ENCODE data around the gene ASPG. TPM values are rescaled to one million over a fixed set of nuclear protein-coding genes. Genes with fewer than 3 reads are reported as not detected.

ASPG gene
- polyA plus RNA-seq, 1 donor, result 2.1 TPM

DNA sequence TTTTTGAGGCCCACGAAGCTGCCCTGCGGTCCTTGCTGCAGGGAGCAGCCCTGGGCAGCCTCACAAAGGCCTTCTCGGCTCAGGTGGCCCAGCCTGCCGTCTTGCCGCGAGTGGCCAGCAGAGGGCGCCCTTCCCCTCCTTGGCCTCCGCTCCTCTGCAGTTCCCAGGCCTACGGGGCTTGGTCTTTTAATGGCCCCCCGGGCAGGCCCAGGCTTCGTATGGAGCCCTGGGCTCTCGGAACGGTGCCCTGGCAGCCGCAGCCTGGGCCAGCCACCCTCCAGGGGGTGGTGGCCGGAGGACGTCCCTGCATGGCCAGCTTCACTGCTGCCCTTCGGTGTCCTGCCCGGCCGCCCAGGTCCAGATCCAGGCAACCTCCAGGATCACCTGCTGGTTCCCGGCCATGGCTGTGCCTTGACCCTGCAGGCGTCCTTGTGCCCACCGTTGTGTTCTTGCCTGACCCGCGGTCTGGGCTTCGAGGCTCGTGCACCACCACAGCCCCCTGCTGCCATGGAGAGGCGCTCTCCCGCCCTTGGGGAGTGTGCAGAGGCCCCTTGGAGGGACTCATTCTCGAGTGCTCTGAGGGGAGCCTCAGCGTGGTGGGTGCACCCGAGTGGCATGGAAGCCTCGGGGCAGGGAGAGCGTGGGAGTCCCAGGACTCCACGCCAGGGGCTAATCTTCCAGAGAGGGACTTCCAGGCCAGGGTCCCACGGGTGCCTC is 9.4 kb downstream of the ASPG start:
- DNase-seq, result peak; percentile 37

DNA sequence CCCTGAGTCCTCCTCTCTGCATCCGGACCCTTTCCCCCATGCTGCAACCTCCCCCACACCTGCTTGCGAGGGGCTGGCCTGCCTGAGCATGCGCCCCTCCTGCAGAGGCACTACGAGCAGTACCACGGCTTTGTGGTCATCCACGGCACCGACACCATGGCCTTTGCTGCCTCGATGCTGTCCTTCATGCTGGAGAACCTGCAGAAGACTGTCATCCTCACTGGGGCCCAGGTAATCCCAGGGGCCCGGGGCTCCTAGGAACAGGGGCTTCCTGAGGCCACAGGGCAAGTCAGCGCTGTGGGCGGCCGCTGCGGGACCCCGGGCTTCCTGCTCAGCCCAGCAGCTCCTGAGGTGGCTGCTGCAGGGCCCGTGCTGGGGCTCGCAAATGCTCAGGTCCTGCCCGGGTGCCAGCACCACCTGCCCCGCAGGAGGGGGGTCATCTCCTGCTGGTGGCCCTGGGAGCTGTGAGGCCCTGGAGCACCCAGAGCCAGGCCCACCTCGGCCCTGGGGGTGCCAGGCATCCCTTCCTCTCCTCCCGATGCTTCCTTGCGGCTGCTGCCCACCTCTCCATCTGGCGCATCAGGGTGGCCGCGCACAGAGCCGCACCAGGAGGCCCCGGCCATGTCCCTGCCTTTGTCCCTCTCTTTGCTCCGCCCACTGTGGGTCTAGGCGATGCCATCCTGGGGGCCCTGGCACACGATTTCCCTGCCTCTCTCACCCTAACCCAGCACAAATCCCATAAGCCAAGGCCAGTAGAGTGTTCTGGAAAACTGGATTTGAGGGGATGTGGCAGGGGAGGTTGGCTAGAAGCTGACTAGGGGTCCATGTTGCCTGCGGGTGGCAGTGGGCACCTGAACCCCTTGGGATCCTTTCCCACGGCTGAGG is 10.2 kb downstream of the ASPG start:
- no peak for DNase-seq

DNA sequence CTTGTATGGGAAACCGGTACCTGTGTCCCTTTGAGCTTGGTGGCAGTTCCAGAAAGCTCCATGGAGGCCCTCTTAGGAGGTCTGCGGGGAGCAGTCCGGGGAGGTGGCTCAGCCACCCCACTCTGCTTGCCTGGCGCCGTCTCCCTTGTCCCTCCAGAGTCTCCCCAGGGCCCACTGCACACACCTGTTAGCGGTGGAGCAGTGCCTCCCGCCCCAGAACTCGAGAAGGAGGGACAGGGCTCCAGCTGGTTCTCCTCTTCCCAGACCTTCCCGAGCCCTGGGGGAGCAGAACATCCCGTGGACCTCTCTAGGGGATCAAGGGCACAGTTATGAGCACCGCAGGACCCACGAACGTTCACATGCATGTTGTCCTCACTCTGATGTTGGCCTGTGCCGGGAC is 10.8 kb downstream of the ASPG start:
- no peak for DNase-seq

DNA sequence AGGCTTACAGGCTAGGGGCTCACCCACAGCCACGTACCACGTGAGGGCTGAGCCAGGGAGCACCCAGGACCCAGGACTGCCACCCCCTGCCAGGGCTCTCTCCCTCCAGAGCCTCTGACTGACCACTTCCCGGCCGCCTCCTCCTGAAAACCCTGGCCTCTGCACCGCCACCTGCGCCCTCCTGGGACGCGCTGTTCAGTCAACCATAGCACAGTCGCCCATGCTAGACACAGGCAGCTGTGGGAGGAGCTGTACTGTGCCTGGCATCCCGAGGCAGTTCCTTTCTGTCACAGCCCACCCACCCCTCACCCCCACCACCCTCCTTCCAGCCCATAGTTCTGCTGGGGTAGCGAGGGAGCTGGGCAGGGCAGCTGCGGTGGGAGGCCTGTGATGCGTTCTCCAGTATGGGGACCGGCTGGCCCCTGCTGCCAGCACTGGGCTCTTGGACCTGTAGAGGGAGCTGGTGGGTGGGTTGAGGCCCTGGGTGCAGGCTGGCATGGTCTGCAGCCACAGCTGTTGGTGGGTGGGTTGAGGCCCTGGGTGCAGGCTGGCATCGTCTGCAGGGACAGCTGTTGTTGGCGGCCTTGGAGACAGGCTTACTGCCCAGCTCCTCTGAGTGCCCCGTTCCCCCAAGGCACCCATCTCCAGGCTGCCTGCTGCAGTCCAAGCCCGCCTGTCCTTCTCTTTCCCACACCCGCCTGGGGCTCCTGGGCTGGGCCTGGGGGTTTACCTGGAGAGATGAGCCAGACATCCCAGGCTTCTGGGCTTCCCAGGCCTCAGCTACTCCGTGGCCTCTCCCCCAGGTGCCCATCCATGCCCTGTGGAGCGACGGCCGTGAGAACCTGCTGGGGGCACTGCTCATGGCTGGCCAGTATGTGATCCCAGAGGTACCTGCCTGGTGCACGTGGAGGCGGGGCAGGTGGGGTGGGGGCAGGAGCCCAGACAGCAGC is 11.5 kb downstream of the ASPG start:
- DNase-seq, result peak; percentile 15

DNA sequence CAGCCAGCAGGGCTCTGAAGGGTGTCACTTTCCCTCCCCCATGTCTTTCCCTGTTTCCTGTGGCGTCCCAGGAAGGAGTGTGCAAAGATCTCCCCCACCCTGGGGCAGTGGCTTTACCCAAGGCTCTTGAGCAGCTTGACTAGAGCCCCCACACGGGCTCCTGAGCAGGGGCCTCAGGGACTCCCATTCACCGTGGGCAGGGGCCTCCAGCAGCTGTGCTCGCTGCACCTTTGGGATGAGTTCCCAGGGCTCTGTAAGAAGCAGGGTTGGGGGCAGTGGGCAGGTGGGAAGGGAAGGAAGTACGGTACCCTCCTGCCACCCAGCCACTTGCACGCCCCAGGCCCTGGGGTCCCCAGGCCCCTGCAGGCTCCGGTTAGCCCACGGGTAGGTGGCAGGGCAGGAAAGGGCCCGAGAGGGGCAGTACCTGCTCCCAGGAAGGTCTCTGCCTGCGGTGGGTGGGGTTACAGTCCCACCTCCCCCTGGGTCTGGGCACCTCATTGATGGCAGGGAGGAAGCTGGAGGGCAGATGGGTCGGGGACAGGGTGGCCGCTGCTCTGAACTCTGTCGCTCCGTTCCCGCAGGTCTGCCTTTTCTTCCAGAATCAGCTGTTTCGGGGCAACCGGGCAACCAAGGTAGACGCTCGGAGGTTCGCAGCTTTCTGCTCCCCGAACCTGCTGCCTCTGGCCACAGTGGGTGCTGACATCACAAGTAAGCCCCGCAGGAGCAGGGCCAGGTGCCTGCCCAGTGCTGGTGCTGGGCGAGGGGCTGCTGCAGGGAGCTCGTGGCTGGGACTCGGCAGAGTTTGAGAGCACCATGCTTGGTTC is 13.0 kb downstream of the ASPG start:
- no peak for DNase-seq

DNA sequence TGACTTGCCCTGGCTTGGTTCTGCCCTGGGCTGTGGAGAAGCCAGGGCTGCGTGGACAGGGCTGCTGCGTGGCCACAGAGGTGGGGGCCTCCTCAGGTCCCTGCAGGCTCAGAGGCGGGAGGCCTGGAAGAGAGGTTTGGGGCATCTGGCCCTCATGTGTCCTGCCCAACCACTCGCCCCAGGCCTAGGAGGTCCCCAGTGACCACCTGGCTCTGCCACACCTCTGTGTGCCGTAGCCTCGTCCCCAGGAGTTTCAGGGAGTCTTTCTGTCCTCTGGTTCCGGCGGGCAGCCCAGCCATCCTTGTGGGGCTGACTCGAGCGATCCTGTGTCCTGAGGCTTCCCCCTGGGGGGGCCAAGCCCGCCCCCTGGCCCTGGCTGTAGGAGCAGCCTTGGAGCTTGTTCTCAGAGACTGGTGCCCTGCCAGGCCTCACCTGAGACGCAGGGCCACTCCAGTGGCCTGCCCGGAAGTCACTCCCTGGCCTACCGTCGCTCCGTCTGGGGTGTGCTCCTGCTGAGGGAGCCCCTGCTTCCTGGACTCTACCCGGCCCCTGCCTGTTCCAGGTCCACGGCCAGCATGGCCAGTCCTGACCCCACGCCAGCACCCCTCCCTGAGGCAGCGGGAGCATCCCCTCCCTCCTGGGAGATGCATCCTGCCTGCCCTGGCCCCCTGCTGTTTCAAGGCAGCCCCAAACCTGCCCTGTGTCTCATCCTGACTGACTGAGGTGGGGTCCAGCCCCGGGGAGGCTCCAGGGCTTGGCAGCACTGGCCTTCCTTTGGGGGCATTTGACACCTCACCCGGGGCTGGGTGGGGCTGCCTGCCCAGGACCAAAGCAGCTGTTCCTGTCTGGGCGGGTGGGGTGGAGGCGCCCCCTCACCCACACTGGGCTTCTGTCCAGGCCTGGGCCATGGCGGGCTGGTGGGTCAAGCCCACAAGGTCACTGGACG is 13.9 kb downstream of the ASPG start:
- DNase-seq, result no peak

DNA sequence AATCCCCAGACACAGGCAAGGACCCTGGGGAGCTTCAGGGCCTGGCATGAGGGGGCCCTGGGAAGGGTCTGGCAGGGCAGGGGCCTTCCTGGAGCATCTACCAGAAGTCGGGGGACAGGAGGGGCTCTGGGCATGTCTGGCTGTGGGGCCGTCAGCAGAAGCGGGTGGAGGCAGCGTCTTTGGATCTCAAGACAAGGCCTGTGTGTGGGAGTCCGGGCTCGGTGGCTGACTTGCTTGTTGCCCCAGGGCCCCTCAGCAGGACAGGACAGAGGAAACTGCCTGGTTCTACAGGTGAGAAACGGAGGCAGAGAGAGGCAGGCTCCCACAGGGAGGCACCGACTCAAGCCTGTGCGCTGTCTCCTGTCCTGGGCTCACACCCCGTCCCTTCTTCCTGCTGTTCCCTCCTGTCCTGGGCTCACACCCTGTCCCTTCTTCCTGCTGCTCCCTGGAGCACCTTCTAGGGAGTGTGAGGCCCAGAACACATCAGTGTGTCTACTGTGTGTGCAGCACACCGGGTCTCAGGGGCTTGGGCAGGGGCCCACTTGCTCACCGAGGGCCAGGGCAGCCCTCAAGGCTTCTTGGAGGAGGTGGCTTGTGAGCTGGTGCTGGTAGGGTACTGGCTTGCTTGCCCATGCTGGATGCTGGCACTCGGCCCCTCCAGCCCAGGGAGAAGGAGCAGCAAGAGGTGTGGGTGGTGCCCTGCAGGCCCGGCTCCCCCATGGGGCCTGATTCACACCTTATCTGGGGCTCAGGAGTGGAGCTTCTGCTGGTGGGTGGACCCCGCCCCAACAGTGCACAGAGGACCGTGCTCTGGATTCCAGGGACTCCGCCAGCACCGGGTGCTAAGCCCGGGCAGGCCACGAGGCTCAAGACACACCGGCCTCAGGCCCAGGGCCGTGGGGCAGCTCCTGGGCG is 14.9 kb downstream of the ASPG start:
- DNase-seq, result no peak

DNA sequence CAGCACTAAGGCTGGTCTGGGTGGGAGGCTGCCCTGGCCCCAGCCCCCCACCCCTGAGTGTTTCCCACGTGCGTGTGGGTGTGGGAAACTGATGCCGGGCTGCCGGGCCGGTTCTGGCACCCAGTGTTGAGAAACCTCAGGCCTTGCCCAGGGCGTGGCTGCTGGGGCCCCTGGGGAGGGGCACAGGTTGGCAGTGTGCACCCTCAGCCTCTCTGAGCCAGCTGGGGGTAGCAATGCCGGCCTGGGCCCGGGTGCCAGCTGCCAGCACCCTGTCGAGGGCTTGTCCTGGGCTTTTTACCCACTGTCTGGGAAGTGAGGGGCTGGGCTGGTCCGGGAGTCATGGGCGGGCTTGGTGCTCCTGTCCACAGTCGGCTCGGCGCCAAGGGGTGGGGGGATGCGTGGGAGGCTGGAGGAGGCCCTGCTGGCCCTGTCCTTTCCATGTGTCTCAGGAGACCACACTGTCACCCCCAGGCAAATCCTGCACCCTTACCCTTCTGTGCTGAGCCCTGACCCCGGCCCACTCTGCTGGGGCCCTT is 15.7 kb downstream of the ASPG start:
- DNase-seq, result no peak

DNA sequence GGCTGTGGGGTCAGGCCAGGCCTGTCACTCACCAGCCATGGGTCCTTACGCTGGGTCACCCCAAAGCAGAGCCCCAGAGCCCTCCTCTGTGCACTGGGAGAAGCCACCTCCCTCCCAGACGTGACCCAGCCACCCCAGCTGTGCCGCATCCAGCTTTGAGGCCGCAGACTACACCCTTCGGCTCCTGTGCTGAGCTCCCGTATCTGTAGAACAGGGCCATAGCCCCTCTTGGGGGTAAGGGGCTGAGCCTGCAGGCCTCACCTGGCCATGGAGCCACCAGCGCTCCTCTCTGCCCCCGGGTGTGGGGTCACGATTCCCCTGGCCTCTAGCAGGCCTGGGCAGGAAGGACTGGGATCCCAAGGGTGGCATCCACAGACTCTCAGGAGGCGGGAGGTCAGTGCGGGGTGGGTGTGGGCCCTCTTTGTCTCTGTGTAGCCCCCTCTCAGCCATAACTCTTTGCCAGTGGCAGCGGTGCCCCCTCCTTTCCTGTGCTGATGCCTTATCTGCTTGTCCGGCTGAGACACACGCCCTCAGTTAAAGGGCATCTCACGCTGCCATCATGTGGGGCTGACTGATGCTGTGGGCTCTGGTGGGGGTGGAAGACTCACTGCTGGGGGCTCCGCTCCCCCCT is 16.3 kb downstream of the ASPG start:
- no peak for DNase-seq

DNA sequence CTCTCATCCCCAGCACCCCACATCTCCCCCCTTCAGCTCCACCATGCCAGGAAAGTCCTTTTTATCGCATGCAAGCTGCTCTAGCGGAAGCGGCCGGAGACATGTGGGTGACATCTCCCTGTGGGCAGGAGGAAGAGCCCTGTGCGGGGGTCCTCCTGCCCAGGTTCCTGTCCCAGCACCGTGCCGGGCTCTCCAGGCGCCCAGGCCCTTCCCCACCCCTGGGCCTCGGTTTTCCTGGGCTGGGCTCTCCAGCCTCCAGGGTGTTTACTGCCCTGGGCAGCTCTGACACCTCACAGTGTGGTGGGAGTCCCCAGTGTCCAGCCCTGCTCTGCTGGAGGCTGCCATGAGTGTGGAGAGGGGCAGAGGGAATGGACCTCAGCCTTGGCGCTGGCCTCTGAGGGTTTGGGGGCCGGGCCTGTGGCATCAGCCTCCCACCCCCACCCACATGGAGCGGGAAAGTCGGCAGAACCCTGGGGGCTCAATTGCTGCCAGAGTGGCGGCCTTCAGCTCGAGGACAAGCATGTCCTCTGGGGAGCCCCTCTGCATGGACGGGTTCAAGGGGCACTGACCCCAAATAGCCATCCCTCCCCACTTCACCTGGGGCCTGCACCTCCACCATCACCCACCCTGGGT is 16.9 kb downstream of the ASPG start:
- DNase-seq, result no peak

DNA sequence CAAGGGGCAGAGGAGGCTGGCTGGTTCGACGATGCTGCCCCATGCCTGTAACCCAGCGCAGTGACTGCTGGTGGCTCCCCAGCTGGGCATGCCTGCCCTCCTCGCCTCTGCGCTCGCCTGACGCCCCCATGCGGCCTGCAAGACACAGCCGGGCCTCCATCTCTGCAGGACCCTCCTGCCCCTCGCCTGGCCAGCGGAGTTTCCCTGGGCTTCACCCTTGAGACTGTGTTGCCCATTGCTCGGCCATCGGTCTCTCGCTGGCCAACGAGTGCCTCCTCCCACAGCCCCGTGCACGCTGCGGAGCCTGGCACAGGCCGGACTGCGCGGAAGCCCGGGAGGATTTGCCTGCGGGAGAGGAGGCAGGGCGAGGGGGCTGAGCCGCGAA is 17.6 kb downstream of the ASPG start:
- DNase-seq, result no peak

DNA sequence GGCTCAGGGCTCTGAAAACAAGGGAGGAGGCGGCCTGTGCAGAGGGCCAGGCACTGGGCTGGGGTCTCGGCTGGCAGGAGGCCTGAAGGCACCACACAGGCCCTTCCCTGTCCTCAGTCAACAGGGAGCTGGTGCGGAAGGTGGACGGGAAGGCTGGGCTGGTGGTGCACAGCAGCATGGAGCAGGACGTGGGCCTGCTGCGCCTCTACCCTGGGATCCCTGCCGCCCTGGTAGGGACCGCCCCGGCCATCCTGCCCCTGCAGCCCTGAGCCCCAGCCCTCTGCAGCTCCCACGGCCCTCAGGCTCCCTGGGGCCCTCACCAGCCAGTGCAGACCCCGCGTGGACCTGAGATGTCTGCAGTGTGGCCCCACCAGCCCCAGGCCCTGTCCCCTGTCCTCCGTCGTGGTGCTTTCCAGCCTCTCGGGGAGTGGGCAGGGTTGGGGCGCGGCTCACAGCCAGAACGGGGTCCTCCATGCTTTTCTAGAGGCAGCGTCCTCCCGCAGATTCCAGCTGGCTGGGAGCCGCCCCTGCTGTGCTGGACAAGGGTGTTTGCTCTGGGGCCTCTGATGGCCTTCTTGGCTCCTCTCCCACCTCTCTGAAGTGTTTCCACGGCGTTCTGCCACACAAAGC is 18.1 kb downstream of the ASPG start:
- DNase-seq, result no peak

DNA sequence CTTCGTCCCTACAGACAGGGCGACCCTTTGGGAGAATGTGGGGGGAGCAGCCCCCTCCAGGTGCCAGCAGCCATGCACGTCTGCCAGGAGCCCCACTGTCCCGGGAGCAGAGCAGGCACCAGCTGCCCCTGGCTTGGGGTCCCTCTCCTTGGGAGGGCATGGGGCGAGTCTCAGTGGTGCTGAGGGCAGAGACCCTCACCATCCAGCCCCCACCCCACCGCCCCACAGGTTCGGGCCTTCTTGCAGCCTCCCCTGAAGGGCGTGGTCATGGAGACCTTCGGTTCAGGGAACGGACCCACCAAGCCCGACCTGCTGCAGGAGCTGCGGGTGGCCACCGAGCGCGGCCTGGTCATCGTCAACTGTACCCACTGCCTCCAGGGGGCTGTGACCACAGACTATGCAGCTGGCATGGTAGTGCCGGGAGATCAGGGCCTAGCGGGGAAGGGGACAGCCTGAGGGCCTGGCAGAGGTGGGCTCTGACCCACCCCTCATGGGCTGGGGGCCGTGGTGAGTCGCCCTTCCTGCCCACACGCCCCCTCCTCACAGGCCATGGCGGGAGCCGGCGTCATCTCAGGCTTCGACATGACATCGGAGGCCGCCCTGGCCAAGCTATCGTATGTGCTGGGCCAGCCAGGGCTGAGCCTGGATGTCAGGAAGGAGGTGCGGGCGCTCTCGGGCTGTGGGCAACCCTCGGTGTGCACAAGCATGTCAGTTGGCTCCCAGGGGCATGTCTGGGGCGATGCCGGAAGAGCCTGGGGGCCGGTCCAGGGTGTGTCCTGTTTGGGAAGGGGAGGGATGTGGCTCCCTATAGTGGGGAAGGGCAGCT is 18.8 kb downstream of the ASPG start:
- DNase-seq, result no peak

DNA sequence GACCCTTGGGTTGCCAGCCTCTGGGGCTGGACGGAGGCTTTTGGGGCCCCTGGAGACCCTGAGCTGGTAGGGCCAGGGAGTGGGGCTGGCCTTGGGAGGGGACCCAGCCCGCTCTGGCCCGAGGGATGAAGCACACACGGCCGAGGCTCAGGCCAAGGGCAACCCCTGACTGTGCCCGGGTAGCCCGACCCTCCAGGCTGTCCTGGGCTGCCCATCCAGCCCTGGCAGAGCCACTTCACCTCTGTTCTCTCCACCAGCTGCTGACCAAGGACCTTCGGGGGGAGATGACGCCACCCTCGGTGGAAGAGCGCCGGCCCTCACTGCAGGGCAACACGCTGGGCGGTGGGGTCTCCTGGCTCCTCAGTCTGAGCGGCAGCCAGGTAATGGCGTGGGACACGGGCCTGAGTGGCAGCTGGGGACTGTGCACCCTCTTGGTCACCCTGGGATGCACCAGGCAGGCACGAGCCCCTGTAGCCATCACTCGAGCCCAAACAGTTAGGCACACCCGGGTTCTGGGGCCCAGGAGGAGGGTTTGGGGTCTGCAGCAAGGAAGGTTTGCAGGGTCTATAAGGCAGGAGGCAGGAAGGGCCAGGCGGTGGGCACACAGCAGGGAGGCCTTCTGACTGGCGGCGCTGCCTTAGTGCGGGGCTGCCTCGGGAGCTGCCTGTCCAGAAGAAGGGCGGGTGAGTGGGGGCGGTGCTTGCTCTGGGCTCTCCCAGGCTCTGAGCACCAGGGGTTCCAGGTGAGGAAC is 19.7 kb downstream of the ASPG start:
- no peak for DNase-seq

DNA sequence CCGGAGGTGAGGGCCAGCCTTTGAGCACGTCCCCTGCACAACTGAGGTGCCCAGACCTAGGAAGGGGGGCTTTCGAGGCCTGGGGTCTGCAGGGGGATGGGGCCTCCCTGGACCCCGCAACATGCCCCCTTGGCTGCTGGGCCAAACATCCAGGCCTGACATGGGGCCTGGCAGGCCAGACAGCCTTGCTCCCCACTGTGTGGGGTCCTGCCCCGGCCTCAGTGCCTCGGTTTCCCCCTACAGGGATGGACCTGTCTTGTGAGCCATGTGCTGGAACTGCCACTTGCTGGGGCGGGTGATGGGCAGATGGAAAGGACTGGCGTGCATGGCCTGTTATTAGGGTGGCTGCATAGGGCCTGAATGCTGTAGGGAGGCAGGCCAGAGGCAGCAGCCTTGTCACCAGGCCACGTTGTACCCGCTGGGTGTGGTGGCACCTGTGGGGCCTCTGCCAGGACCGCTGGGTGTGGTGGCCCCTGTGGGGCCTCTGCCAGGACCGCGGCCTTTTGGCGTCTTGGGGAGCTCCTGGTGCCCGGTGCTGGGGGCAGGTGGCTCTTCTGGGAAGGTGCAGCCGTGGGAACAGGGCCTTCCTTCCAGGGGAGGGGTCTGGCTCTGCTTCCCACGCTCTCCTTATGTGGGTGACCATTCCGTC is 20.4 kb downstream of the ASPG start:
- no peak for DNase-seq
